Superior temporal gyrus (tissue), 1 donor: ENCODE data around the gene TNRC6B.

Source experiments
- DNase-seq: peaks from one replicate; pipeline ENCODE4 v3.0.0-alpha.2; 2016; ENCODE audit errors: extremely low spot score

TNRC6B gene

DNA sequence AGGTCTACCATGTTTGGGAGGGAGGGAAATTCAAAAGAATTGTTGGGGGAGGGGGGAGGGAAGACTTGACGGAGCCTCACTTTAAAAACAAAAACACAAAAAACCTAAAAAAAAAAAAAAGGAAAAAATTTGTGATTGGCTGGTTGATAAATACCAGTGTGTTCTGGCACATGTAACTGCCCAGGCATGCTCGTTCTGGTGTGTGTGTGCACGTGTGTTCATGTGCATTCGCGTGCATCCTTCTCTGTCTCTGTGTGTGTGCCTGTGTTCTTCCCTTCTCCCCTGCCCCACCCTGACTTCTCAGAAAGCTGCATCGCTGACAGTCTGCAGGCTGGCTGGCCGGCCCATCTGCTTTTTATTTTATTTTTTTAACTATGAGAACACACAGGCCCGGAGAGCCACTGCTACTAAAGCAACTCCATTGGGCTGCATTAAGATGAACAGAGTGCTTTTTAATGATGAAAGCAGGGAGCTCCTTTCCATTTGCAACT, 146.0 kb downstream of the TNRC6B start:
- no peak for DNase-seq

DNA sequence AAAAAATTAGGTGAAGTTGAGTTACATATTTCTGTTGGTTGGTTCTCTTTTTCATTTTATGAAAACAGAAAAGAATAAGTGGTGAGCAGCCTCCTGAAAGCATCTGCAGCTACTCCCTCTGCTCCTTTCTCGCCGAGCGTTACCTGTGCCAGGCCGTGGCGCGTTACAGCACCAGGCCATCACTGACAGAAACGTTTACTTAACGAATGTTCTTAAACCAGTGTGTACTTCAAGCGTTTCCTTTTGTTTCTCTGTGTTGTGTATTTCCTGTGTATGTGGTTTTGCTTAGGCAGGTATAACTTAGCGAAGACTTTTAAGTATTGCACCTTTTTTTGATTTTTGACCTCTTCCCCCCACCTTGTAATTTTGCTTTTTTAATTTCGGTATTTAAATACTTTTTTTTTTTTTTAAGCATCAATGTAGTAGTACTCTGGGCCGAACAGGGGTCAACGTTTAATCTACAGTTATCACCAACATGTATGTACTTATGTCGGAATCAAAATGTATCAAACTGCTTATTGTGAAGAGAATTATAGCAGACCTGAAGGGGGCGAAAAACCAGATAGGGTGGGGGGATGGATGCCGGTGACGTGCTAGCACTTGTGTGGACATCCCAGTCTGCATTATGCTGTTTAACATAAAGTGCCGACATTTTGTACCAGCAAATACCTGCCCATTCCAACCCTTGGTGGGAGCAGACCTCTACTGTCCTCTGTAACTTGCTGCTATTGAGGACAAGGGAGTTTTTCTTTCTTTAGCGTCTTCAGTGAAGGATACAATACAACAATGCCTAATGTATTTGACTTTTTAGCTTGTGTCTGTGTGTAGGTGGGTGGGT, 147.0 kb downstream of the TNRC6B start:
- no peak for DNase-seq

DNA sequence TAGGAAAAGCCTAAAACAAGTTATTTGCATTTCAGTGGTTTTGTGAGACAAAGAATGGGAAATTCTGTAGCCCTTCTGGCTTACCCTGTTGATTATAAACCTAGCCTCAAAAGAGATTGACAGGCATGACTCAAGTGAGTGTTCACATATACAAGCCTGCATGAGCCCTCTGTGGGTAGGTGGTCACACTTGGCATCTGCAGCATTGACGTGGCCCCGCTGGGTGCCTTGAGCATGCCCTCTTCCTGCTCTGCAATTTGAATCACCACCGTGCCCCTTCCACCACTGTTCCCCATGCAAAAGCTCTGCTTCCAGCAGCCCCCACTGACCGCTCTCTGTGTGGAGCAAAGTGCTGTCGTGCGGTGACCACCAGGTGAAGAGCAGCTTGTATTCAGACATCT, 147.6 kb downstream of the TNRC6B start:
- DNase-seq: no peak

- DNase-seq: no peak
These were observed 149.4 kb downstream of the TNRC6B start for GRCh38 chr22:40326905-40327735.

DNA sequence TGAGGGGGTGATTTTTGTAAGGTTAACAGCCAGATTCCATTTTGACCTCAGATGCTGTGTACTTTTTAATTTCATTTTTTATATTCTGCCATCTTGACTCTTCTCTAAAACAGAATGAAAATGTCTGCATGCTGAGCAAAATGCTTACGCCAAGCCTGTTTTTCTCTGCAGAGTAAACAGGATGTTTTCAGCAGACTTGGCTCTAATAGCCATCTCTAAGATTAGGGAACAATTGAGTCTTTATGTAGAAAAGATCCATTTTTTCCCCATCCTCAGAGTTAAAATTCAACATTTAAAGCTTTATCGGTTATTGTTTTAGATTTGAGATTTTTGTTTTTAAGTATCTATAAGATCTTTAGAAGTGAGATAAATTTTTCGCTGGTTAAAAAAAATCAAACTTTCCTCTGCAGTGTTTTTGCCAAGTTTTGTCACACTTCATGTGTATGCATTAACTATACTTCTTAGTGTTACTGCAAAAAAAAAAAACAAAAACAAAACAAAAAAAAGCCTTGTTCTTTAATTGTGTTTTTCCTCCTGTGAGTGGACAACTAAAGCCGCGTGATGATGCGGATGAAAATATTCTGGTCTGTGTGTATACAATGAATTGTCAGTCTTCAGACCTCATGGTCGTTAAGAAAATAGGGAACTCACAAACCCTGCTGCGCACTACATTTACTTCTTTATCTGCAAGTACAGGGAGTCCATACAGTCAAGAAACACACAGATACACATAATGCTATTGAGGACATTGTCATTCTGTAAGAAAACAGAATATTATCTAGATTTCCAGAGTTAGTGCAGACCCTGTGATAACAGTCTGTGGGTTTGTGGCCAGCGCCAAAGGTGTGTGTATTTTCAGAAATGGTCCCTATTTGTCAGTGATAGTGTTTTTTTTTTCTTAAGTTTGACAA, 151.1 kb downstream of the TNRC6B start:
- DNase-seq: peak; percentile 64

DNA sequence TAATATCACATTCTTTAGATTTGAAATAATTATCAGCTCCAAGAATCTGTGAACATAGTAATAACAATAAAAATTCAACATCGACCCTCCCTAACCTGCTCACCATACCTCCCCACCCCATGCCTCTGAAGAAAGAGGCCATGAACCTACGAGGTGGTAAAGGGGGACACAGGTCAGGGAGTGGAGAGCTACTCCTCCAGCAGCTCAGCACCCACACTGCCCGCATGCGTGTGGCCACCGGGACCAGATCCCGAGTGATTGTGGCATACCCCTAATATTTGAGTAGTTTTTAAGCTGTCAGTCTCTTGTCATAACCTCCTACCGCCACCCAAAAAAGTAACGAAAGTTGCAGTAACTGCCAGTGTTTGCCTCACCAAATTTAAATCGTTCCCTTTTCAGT, 151.7 kb downstream of the TNRC6B start:
- no peak for DNase-seq

GRCh38 chr22:40330086-40330485, 152.4 kb downstream of the TNRC6B start:
- DNase-seq: no peak

GRCh38 chr22:40330615-40331014, 152.9 kb downstream of the TNRC6B start:
- DNase-seq: no peak

DNA sequence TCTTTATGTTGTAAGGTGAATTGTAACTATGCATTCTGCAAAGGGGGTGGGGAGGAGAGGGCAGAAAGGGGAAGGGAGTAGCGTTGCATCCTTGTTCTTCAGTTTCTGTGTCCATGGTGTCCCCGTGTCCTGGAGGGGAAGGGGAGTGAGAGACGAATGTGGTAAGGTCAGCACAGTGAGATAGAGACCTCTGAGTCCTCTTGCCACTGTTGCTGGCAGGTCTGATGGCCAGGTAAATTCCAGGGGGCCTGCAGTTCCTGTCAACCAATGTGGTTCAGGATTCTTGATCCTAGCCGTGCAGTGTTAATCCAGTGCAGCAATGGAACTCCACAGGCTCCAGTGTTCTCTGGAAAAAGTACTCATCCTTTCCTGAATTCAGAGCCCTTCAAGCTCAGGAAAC, 154.0 kb downstream of the TNRC6B start:
- DNase-seq: no peak

GRCh38 chr22:40332319-40332781, 154.6 kb downstream of the TNRC6B start:
- DNase-seq: no peak

DNA sequence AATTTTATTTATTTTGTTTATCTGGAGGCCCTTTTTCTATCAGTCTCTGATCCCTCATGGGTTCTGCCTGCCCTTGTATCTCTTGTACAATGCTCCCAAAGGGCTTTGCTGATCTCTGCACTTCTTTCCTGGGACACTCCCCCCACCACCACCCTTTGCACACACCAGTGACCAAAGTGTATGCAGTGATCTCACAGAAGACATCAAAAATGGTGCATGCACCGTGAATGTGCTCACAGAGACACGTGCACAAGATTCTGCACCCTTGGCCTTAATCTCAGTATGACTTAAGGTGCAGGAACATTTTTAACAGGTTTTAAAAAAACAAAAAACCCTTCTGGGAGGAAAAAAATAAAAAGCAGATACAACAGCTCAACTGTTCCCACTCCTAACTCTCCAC, 156.3 kb downstream of the TNRC6B start:
- no peak for DNase-seq

- DNase-seq: no peak
These were observed 157.2 kb downstream of the TNRC6B start for GRCh38 chr22:40334899-40335298.

- DNase-seq: no peak
These were observed 157.6 kb downstream of the TNRC6B start for GRCh38 chr22:40335358-40335757.

DNA sequence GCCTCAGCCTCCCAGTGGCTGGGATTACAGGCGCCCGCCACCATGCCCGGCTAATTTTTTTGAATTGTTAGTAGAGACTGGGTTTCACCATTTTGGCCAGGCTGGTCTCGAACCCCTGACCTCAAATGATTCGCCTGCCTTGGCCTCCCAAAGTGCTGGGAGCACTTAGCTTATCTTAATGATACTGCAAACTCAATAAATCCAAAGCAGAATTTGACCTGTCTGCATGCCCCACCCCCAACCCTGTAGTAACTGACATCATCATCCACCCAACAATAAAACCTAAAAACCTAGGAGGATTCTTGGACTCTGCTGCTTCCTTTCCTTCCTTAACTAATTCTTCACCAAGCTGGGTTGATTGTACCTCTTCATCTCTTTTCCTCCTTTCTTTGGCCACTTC, 162.3 kb downstream of the TNRC6B start:
- no peak for DNase-seq

- DNase-seq: no peak
These were observed 163.9 kb downstream of the TNRC6B start for GRCh38 chr22:40341604-40342003.

- no peak for DNase-seq
These were observed 164.8 kb downstream of the TNRC6B start for GRCh38 chr22:40342521-40342920.

- DNase-seq: no peak
These were observed 167.5 kb downstream of the TNRC6B start for GRCh38 chr22:40345271-40345670.

GRCh38 chr22:40345815-40346184, 168.1 kb downstream of the TNRC6B start:
- DNase-seq: no peak

DNA sequence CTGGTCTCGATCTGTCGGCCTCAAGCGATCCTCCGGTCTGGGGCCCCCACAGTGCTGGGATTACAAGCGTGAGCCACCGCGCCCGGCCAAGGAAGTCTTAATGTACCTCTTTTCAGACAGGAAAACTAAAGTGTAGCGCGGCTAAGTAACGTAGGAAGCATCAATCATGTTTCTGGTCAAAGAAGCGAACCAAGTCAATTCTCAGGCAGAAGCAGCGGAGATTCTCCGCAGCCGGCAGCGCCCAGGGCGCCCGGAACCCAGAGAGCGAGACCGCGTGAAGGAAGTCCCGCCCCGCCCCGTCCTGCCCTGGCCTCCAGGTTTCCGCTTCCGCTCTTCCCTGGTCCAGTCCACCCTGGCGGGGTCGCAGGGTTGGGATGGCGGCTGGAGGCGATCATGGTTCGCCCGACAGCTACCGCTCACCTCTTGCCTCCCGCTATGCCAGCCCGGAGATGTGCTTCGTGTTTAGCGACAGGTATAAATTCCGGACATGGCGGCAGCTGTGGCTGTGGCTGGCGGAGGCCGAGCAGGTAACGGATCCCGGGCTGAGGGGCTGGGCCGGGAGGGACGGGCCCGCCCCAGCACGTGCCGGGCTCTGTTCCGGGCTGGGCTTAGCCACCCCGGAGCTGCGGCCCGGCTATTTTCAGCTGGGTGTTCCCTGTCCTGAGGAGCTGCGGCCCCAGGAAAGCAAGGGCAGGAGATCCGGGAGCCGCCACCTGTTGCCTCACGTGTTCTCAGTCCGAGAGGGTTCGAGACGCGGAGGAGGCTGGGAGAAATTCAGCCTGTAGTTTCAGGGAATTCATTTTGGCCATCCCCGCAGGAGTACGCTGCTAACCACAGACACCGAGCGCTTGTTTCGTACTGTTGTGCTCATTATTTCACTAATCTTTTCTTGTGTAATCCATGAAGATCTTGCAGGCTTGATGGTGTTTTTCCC, 168.7 kb downstream of the TNRC6B start, which contains the start of gene ADSL:
Gene ADSL, plus strand, starts transcription at position 316 of the 934 bp plus-strand sequence. Its CDS starts 59 bp downstream, at position 375.
- DNase-seq: peak; percentile 87

GRCh38 chr22:40347300-40347699, 169.6 kb downstream of the TNRC6B start:
- no peak for DNase-seq
